NCI-H128 (cell line): ENCODE results near the gene ME3.

Experiments
- DNase-seq: peaks from one replicate; lab custom pipeline; 2025; ENCODE audit not compliant: unreplicated experiment; lab: John Stamatoyannopoulos, UW

ME3 gene

GRCh38 chr11:86672007-86672621 lies at the start of gene ME3:
TSS of gene ME3 (minus strand) at chr11:86672616.
- peak; percentile 28 for DNase-seq

- DNase-seq = no peak
These were observed 49.6 kb upstream of the ME3 start for GRCh38 chr11:86722006-86722405.

- DNase-seq = no peak
These were observed 48.1 kb upstream of the ME3 start for GRCh38 chr11:86720546-86720945.

GRCh38 chr11:86719781-86720463 lies 47.5 kb upstream of the ME3 start:
- no peak for DNase-seq

- no peak for DNase-seq
These were observed 46.6 kb upstream of the ME3 start for GRCh38 chr11:86718999-86719398.

GRCh38 chr11:86718521-86718920 lies 46.1 kb upstream of the ME3 start:
- no peak for DNase-seq

- DNase-seq = no peak
These were observed 45.5 kb upstream of the ME3 start for GRCh38 chr11:86717817-86718501.

- DNase-seq = no peak
These were observed 43.2 kb upstream of the ME3 start for GRCh38 chr11:86715611-86716010.

GRCh38 chr11:86713552-86713951 lies 41.1 kb upstream of the ME3 start:
- DNase-seq = no peak

- DNase-seq = no peak
These were observed 38.5 kb upstream of the ME3 start for GRCh38 chr11:86710936-86711335.

GRCh38 chr11:86708669-86709068 lies 36.3 kb upstream of the ME3 start:
- no peak for DNase-seq

- DNase-seq = no peak
These were observed 34.1 kb upstream of the ME3 start for GRCh38 chr11:86706338-86707131.

- no peak for DNase-seq
These were observed 32.3 kb upstream of the ME3 start for GRCh38 chr11:86704710-86705109.

- DNase-seq = no peak
These were observed 31.6 kb upstream of the ME3 start for GRCh38 chr11:86703987-86704386.

- no peak for DNase-seq
These were observed 30.0 kb upstream of the ME3 start for GRCh38 chr11:86702220-86702983.

GRCh38 chr11:86699040-86699791 lies 26.8 kb upstream of the ME3 start:
- no peak for DNase-seq

GRCh38 chr11:86698639-86699038 lies 26.2 kb upstream of the ME3 start:
- DNase-seq = no peak

- no peak for DNase-seq
These were observed 24.0 kb upstream of the ME3 start for GRCh38 chr11:86696451-86696850.

GRCh38 chr11:86696004-86696403 lies 23.6 kb upstream of the ME3 start:
- no peak for DNase-seq

GRCh38 chr11:86695373-86695772 lies 23.0 kb upstream of the ME3 start:
- no peak for DNase-seq
